Measurements from ENCODE around the gene FAM120A. TPM values are rescaled to one million over a fixed set of nuclear protein-coding genes. Genes with fewer than 3 reads are reported as not detected.

The FAM120A gene
- total RNA-seq, 1 experiment from 2014 or later = 70.5 TPM

GRCh38 chr9:93422977-93423616 is 28.4 kb upstream of the FAM120A start:
- BruUV-seq (replicated peaks) = no TSS peak
- ChIA-PET POLR2A (no interaction called here), CTCF (no interaction called here)
- Histone ChIP-seq H3K4me3 (ENCODE audit: low read depth in 2 of 2, low read length in 2 of 2) (no peak overlapping the region), H3K4me1 (ENCODE audit: control insufficient read depth, insufficient read depth, low read length) (no peaks in the 10 kb centered on the region), H3K27ac (ENCODE audit: low read length) (no peak overlapping the region), H3K9me3 (ENCODE audit: control insufficient read depth, insufficient read depth, low read depth, low read length) (no peaks in the 10 kb centered on the region; the same call in 1 of the 2 replicates), H3K27me3 (ENCODE audit: control insufficient read depth, insufficient read depth, low read length) (no peaks in the 10 kb centered on the region), H3K36me3 (ENCODE audit: control insufficient read depth, insufficient read depth, low read length) (no peaks in the 10 kb centered on the region)
- TF ChIP-seq POLR2AphosphoS5 (IDR thresholded peaks at IDR 0.05; ENCODE audit: low read depth, low read length) (no peak), TCF7L2 (IDR thresholded peaks at IDR 0.05; ENCODE audit: low read depth, low read length) (no peak), SIN3A (IDR thresholded peaks at IDR 0.05; ENCODE audit: borderline replicate concordance, insufficient read depth, low read depth, low read length) (no peak)
- TF ChIP-seq, protein P1, sequence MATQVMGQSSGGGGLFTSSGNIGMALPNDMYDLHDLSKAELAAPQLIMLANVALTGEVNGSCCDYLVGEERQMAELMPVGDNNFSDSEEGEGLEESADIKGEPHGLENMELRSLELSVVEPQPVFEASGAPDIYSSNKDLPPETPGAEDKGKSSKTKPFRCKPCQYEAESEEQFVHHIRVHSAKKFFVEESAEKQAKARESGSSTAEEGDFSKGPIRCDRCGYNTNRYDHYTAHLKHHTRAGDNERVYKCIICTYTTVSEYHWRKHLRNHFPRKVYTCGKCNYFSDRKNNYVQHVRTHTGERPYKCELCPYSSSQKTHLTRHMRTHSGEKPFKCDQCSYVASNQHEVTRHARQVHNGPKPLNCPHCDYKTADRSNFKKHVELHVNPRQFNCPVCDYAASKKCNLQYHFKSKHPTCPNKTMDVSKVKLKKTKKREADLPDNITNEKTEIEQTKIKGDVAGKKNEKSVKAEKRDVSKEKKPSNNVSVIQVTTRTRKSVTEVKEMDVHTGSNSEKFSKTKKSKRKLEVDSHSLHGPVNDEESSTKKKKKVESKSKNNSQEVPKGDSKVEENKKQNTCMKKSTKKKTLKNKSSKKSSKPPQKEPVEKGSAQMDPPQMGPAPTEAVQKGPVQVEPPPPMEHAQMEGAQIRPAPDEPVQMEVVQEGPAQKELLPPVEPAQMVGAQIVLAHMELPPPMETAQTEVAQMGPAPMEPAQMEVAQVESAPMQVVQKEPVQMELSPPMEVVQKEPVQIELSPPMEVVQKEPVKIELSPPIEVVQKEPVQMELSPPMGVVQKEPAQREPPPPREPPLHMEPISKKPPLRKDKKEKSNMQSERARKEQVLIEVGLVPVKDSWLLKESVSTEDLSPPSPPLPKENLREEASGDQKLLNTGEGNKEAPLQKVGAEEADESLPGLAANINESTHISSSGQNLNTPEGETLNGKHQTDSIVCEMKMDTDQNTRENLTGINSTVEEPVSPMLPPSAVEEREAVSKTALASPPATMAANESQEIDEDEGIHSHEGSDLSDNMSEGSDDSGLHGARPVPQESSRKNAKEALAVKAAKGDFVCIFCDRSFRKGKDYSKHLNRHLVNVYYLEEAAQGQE (IDR thresholded peaks at IDR 0.05; ENCODE audit: insufficient read depth in 1 of 2, low read depth in 2 of 2, low read length in 1 of 2) = no peak
- TF ChIP-seq, protein P2, sequence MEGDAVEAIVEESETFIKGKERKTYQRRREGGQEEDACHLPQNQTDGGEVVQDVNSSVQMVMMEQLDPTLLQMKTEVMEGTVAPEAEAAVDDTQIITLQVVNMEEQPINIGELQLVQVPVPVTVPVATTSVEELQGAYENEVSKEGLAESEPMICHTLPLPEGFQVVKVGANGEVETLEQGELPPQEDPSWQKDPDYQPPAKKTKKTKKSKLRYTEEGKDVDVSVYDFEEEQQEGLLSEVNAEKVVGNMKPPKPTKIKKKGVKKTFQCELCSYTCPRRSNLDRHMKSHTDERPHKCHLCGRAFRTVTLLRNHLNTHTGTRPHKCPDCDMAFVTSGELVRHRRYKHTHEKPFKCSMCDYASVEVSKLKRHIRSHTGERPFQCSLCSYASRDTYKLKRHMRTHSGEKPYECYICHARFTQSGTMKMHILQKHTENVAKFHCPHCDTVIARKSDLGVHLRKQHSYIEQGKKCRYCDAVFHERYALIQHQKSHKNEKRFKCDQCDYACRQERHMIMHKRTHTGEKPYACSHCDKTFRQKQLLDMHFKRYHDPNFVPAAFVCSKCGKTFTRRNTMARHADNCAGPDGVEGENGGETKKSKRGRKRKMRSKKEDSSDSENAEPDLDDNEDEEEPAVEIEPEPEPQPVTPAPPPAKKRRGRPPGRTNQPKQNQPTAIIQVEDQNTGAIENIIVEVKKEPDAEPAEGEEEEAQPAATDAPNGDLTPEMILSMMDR (IDR thresholded peaks at IDR 0.05) = no peak
- intact Hi-C loops (cut with micrococcal nuclease; ENCODE audit: unreplicated experiment) (no loop called here), in situ Hi-C loops (cut with HindIII; ENCODE audit: low pct_unique_long_range_greater_than_20kb, low sequenced_read_pairs) (no loop called here)
- no peak for DNase-seq (ENCODE audit: low read depth, low spot score)
- ATAC-seq = no peak

DNA sequence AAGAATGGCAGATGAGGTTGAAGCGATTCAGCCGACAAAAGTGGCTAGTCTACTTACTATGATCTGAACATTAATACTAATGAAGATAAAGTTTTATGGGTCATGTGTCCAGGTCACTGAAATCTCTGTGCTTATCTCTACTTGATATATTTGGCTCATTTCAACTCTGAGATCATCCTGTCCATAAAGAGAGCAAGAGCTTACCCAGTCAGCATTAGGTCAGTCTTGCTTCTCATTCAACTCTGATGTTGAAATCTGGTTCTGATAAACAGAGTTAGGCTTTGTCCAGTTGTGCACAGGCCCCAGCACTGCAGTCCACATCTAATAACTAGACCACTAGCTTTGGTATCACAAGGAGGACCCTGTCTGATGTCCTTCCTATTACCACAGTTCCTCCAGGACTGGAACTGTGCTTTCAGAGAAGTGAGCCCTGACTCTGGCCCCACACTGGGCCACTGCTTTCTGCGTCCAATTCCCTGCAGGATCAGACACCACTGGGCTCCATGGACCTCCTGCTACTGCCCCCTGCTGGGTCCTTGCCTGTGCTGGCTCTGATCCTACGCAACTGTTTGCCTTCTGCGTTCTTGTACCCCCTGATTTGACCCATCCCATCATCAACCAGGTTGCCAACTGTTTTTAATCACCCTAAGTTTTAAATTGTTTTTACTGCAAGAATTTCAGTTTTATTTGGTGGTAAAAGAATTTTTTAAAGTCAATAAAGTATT is 23.7 kb upstream of the FAM120A start:
- Histone ChIP-seq H3K27me3 (ENCODE audit: control insufficient read depth, insufficient read depth, low read length) (no peaks in the 10 kb centered on the region), H3K4me1 (ENCODE audit: control insufficient read depth, insufficient read depth, low read length) (no peaks in the 10 kb centered on the region), H3K4me3 (ENCODE audit: low read depth in 2 of 2, low read length in 2 of 2) (no peak overlapping the region), H3K9me3 (ENCODE audit: control insufficient read depth, insufficient read depth, low read depth, low read length) (no peaks in the 10 kb centered on the region; the same call in 1 of the 2 replicates), H3K27ac (ENCODE audit: low read length) (no peak overlapping the region), H3K36me3 (ENCODE audit: control insufficient read depth, insufficient read depth, low read length) (no peaks in the 10 kb centered on the region)
- in situ Hi-C loops (cut with HindIII; ENCODE audit: low pct_unique_long_range_greater_than_20kb, low sequenced_read_pairs) = no loop called here
- BruUV-seq (replicated peaks) = no TSS peak
- TF ChIP-seq POLR2AphosphoS5 (IDR thresholded peaks at IDR 0.05; ENCODE audit: low read depth, low read length) = no peak
- TF ChIP-seq, protein P2 (IDR thresholded peaks at IDR 0.05) = peak; percentile 37
- intact Hi-C loops (cut with micrococcal nuclease; ENCODE audit: unreplicated experiment) = no loop called here
- ATAC-seq (no peak), DNase-seq (ENCODE audit: low read depth, low spot score) (no peak)
- ChIA-PET POLR2A (no interaction called here), CTCF (no interaction called here)
